GM18511 (cell line): ENCODE measurements around the gene LMNA.
"Not testable (repeated sequence)": the region's sequence is repeated elsewhere in the genome, so short reads cannot be mapped to it uniquely, and the experiment has no call there.

ENCODE experiments used
- ATAC-seq: cut with Tn5 transposase; IDR thresholded peaks from one replicate; pipeline ENCODE4 v1.9.1; 2021; ENCODE audit warnings: mild to moderate bottlenecking, moderate library complexity; ENCODE audit not compliant: unreplicated experiment

Gene LMNA

GRCh38 chr1:156121005-156121404 lies 6.5 kb downstream of the LMNA start:
- ATAC-seq: not testable (repeated sequence)

- ATAC-seq: no peak
These were observed 6.9 kb downstream of the LMNA start for GRCh38 chr1:156121457-156121856.

- no peak for ATAC-seq
These were observed 7.6 kb downstream of the LMNA start for GRCh38 chr1:156122086-156122485.

GRCh38 chr1:156122519-156123355 lies 8.2 kb downstream of the LMNA start:
- no peak for ATAC-seq

GRCh38 chr1:156123356-156124196 lies 9.1 kb downstream of the LMNA start:
- no peak for ATAC-seq

- ATAC-seq: no peak
These were observed 10.3 kb downstream of the LMNA start for GRCh38 chr1:156124557-156125483.

- not testable (repeated sequence) for ATAC-seq
These were observed 11.0 kb downstream of the LMNA start for GRCh38 chr1:156125544-156125943.

GRCh38 chr1:156126043-156126629 lies 11.6 kb downstream of the LMNA start:
- ATAC-seq: peak; percentile 39

- peak; percentile 62 for ATAC-seq
These were observed 12.4 kb downstream of the LMNA start for GRCh38 chr1:156126630-156127534.

- no peak for ATAC-seq
These were observed 13.8 kb downstream of the LMNA start for GRCh38 chr1:156128308-156128653.

GRCh38 chr1:156128654-156129597 lies 14.4 kb downstream of the LMNA start:
- ATAC-seq: no peak

- no peak for ATAC-seq
These were observed 15.4 kb downstream of the LMNA start for GRCh38 chr1:156129687-156130577.

- no peak for ATAC-seq
These were observed 16.0 kb downstream of the LMNA start for GRCh38 chr1:156130578-156130942.

GRCh38 chr1:156134716-156135435 lies 20.4 kb downstream of the LMNA start:
- no peak for ATAC-seq

- no peak for ATAC-seq
These were observed 21.7 kb downstream of the LMNA start for GRCh38 chr1:156135930-156136871.
